H1 (cell line): Measurements from ENCODE around the gene CDK12. TPM values are rescaled to one million over a fixed set of nuclear protein-coding genes. Genes with fewer than 3 reads are reported as not detected.
A peak's percentile ranks its signal among the peaks of the same experiment; 100 is the strongest.

ENCODE experiments used
- CTCF ChIA-PET: fragments of 300-600 bp; sonication (Branson Sonifier 250); formaldehyde crosslinking; loops from one replicate; lab custom pipeline; 2021; ENCODE audit not compliant: partially characterized antibody; lab: Charles Lee
- POLR2A ChIA-PET: fragments of 300-600 bp; sonication (Branson Sonifier 250); formaldehyde crosslinking; loops from one replicate; lab custom pipeline; 2021; ENCODE audit warnings: inconsistent platforms; ENCODE audit not compliant: partially characterized antibody; lab: Charles Lee
- DNase-seq, 2 experiments: peaks; one replicate each; pipeline versions ENCODE4 v3.0.0 to v3.0.0-alpha.2; 2010 to 2022; ENCODE audit warnings: low spot score in 2 of 2, low read depth in 1 of 2, mixed read lengths in 1 of 2
- FAIRE-seq: peaks from 2 replicates; lab custom pipeline; 2011; peaks lifted over from hg19 to GRCh38; lab: Jason Lieb, UNC
- H2AFZ ChIP-seq: 2 replicates; pipeline ENCODE4 v1.8.1; 2012; ENCODE audit warnings: low read length, inconsistent platforms
- H2AK5ac ChIP-seq: 2 replicates; pipeline ENCODE4 v1.6.1; 2013; ENCODE audit warnings: low read depth, low read length
- H2BK120ac ChIP-seq: replicated peaks from 2 replicates; pipeline ENCODE3; 2013; ENCODE audit warnings: low read depth, low read length, inconsistent platforms
- H2BK12ac ChIP-seq: 2 replicates; pipeline ENCODE4 v1.6.1; 2013; ENCODE audit warnings: low read depth, low read length
- H2BK15ac ChIP-seq: 2 replicates; pipeline ENCODE4 v1.6.1; 2013; ENCODE audit warnings: low read length
- H2BK20ac ChIP-seq: 2 replicates; pipeline ENCODE4 v1.6.1; 2013; ENCODE audit warnings: low read length
- H2BK5ac ChIP-seq: 2 replicates; pipeline ENCODE4 v1.6.1; 2013; ENCODE audit warnings: low read depth, low read length
- H3K14ac ChIP-seq: 2 replicates; pipeline ENCODE4 v1.6.1; 2013; ENCODE audit warnings: inconsistent platforms; ENCODE audit not compliant: insufficient read length
- H3K18ac ChIP-seq: 2 replicates; pipeline ENCODE4 v1.6.1; 2013; ENCODE audit warnings: low read length; ENCODE audit errors: extremely low read depth
- H3K23ac ChIP-seq: 2 replicates; pipeline ENCODE4 v1.6.1; 2013; ENCODE audit warnings: inconsistent platforms; ENCODE audit not compliant: insufficient read length
- H3K23me2 ChIP-seq: 2 replicates; pipeline ENCODE4 v1.6.1; 2013; ENCODE audit warnings: low read depth, low read length
- H3K27ac ChIP-seq: 2 replicates; pipeline ENCODE4 v1.6.1; 2011; ENCODE audit warnings: low read depth, low read length, inconsistent platforms
- H3K27me3 ChIP-seq, 4 experiments: replicated peaks in 1 of 4; 1 replicate in 1 of 4; 2 replicates in 3 of 4; pipeline versions ENCODE4 v1.6.1 to v1.8.1; 2011 to 2013; ENCODE audit warnings: low read length in 3 of 4, mild to moderate bottlenecking in 3 of 4, inconsistent platforms in 2 of 4, mixed read lengths in 2 of 4, moderate library complexity in 1 of 4; ENCODE audit not compliant: control insufficient read depth in 3 of 4, insufficient read depth in 3 of 4; ENCODE audit errors: extremely low read depth in 1 of 4
- H3K36me3 ChIP-seq, 4 experiments: 2 replicates each; pipeline versions ENCODE4 v1.6.1 to v1.8.1; 2011 to 2013; ENCODE audit warnings: mild to moderate bottlenecking in 4 of 4, low read length in 3 of 4, moderate library complexity in 2 of 4, control low read depth in 1 of 4, inconsistent platforms in 1 of 4; ENCODE audit not compliant: insufficient read depth in 4 of 4, control insufficient read depth in 2 of 4
- H3K4ac ChIP-seq: replicated peaks from 2 replicates; pipeline ENCODE3; 2013; ENCODE audit warnings: low read length, low read depth, mixed read lengths, inconsistent platforms; ENCODE audit not compliant: insufficient read length
- H3K4me1 ChIP-seq, 4 experiments: replicated peaks in 1 of 4; 1 replicate in 1 of 4; 2 replicates in 3 of 4; pipeline versions ENCODE4 v1.6.1 to v1.8.1; 2011 to 2013; ENCODE audit warnings: low read length in 3 of 4, inconsistent platforms in 2 of 4, mixed read lengths in 1 of 4; ENCODE audit not compliant: insufficient read depth in 4 of 4, control insufficient read depth in 3 of 4
- H3K4me2 ChIP-seq, 2 experiments: 2 replicates each; pipeline versions ENCODE4 v1.6.1 to v1.8.1; 2011 to 2013; ENCODE audit warnings: low read depth in 2 of 2, low read length in 2 of 2, control low read depth in 1 of 2, inconsistent platforms in 1 of 2, mild to moderate bottlenecking in 1 of 2; ENCODE audit not compliant: insufficient read depth in 1 of 2
- H3K4me3 ChIP-seq, 4 experiments: fragments of 200-600, 300-600 bp in 1 of 4; sonication (generic), shearing (Covaris generic), sonication (Bioruptor Twin) in 1 of 4; 2 replicates each; pipeline versions ENCODE4 v1.5.1 to v1.8.1; 2011 to 2016; ENCODE audit warnings: low read length in 4 of 4, low read depth in 3 of 4, control low read depth in 2 of 4, inconsistent platforms in 2 of 4, mild to moderate bottlenecking in 2 of 4, mixed read lengths in 1 of 4, moderate library complexity in 1 of 4; ENCODE audit not compliant: insufficient read depth in 2 of 4; ENCODE audit errors: extremely low read depth in 1 of 4
- H3K56ac ChIP-seq: replicated peaks from 2 replicates; pipeline ENCODE3; 2013; ENCODE audit warnings: low read depth, mild to moderate bottlenecking, mixed read lengths, low read length, inconsistent platforms; ENCODE audit not compliant: insufficient read length
- H3K79me1 ChIP-seq: 2 replicates; pipeline ENCODE4 v1.6.1; 2013; ENCODE audit warnings: low read depth, low read length, control low read depth
- H3K79me2 ChIP-seq, 2 experiments: 2 replicates each; pipeline versions ENCODE4 v1.6.1 to v1.8.1; 2012 to 2013; ENCODE audit warnings: low read length in 2 of 2, mild to moderate bottlenecking in 2 of 2, inconsistent platforms in 1 of 2; ENCODE audit not compliant: insufficient read depth in 2 of 2, control insufficient read depth in 1 of 2
- H3K9ac ChIP-seq, 4 experiments: replicated peaks in 1 of 4; 1 replicate in 1 of 4; 2 replicates in 3 of 4; pipeline versions ENCODE4 v1.6.1 to v1.8.1; 2011 to 2013; ENCODE audit warnings: low read depth in 3 of 4, low read length in 3 of 4, control low read depth in 2 of 4, mild to moderate bottlenecking in 2 of 4, moderate library complexity in 2 of 4, inconsistent platforms in 1 of 4; ENCODE audit errors: extremely low read depth in 1 of 4
- H3K9me3 ChIP-seq, 2 experiments: 2 replicates each; pipeline versions ENCODE4 v1.6.1 to v1.8.1; 2012 to 2013; ENCODE audit warnings: mild to moderate bottlenecking in 2 of 2, moderate library complexity in 2 of 2, control low read depth in 1 of 2, inconsistent platforms in 1 of 2, low read depth in 1 of 2, low read length in 1 of 2, mixed read lengths in 1 of 2; ENCODE audit not compliant: insufficient read depth in 2 of 2
- H4K20me1 ChIP-seq, 2 experiments: replicated peaks in 1 of 2; 2 replicates each; pipeline versions ENCODE3 to v1.8.1; 2011 to 2013; ENCODE audit warnings: inconsistent platforms in 2 of 2, low read length in 2 of 2, mild to moderate bottlenecking in 1 of 2; ENCODE audit not compliant: insufficient read depth in 2 of 2, control insufficient read depth in 1 of 2
- H4K5ac ChIP-seq: 2 replicates; pipeline ENCODE4 v1.6.1; 2013; ENCODE audit warnings: low read length, low read depth, mixed read lengths, inconsistent platforms; ENCODE audit not compliant: insufficient read length
- H4K8ac ChIP-seq: 2 replicates; pipeline ENCODE4 v1.8.0; 2013; ENCODE audit warnings: mild to moderate bottlenecking, moderate library complexity, low read length, inconsistent platforms; ENCODE audit not compliant: insufficient read depth; ENCODE audit errors: extremely low read depth
- H4K91ac ChIP-seq: replicated peaks from 2 replicates; pipeline ENCODE3; 2013; ENCODE audit warnings: low read length, mixed read lengths, inconsistent platforms; ENCODE audit not compliant: insufficient read length
- CHD2 ChIP-seq: IDR thresholded peaks from 2 replicates; pipeline ENCODE4 v1.6.1; 2012; ENCODE audit warnings: low read length, improper control_type of control experiment
- FOSL1 ChIP-seq: IDR thresholded peaks from 2 replicates; pipeline ENCODE4 v1.6.1; 2011; ENCODE audit warnings: mild to moderate bottlenecking, low read depth, low read length, moderate library complexity; ENCODE audit not compliant: insufficient read depth
- HDAC6 ChIP-seq: IDR thresholded peaks from one replicate; pipeline ENCODE4 v1.7.1; 2012; ENCODE audit warnings: low read depth, mild to moderate bottlenecking, inconsistent platforms, low read length, moderate library complexity
- MAFK ChIP-seq: IDR thresholded peaks from 2 replicates; pipeline ENCODE4 v1.6.1; 2012; ENCODE audit warnings: low read depth, mild to moderate bottlenecking, improper control_type of control experiment, low read length
- TAF1 ChIP-seq: IDR thresholded peaks from 2 replicates; pipeline ENCODE4 v1.6.1; 2011; ENCODE audit warnings: mild to moderate bottlenecking, low read depth, low read length
- TAF7 ChIP-seq: optimal IDR thresholded peaks from 2 replicates; pipeline ENCODE3; 2011; ENCODE audit warnings: low read depth, mild to moderate bottlenecking, inconsistent platforms, low read length, moderate library complexity, borderline replicate concordance
- YY1 ChIP-seq: IDR thresholded peaks from 2 replicates; pipeline ENCODE4 v1.6.1; 2011; ENCODE audit warnings: low read depth, mild to moderate bottlenecking, low read length
- WGBS, 2 experiments: shearing (Covaris generic) in 1 of 2; methylation state at CpG; one replicate each; pipeline versions ENCODE4 v1.1.6 to v1.1.7; 2013 to 2015; ENCODE audit warnings: low lambda C conversion rate in 2 of 2, mixed read lengths in 2 of 2, inconsistent platforms in 1 of 2, low coverage in 1 of 2, missing lambda C conversion rate in 1 of 2; ENCODE audit not compliant: insufficient replicate concordance in 2 of 2, insufficient coverage in 1 of 2, insufficient read length in 1 of 2; ENCODE audit errors: extremely low coverage in 1 of 2, missing lambda C conversion rate in 1 of 2; 5-methylcytosine and 5-hydroxymethylcytosine counted together
- polyA plus RNA-seq, 7 experiments: library from polyadenylated mRNA; depleted of rRNA in 3 of 7; stranded (reverse) in 5 of 7; unstranded in 2 of 7; fragments of >200 nt in 5 of 7; fragments of 200-250 nt in 2 of 7; gene quantifications; 1 replicate in 5 of 7; 2 replicates in 1 of 7; 4 replicates in 1 of 7; pipeline versions ENCODE4 v1.2.1 to v1.2.3, GENCODE V29; 2011 to 2013; ENCODE audit warnings: missing spikeins in 2 of 7, mixed read lengths in 2 of 7
- total RNA-seq: library from RNA; stranded (reverse); fragmentation: NEBNext Ultra II Directional; extraction: Animal tissue kit (Norgen Biotek cat#: 25700); gene quantifications from 2 replicates; pipeline ENCODE4 v1.2.1, GENCODE V29; 2021
- TF ChIP-seq, protein P1 (sequence below): IDR thresholded peaks from 2 replicates; pipeline ENCODE4 v1.6.1; 2012; ENCODE audit warnings: inconsistent platforms

Gene CDK12
- total and polyA plus RNA-seq, 2 of the 8 experiments (the other 6 are each of a cell fraction or from before 2014, with no cell fraction given): 14.8 to 70.3 TPM

GRCh38 chr17:39563476-39563875 lies 102.2 kb downstream of the CDK12 start:
- H3K4me3 ChIP-seq: peak overlapping the region in 1 of 4 experiments; percentile 26; a peak in 3 of 8 replicates
- no peak overlapping the region for H4K8ac ChIP-seq
- no peak overlapping the region for H3K18ac ChIP-seq
- H3K79me1 ChIP-seq: no peaks in the 10 kb centered on the region
- no peaks in the 10 kb centered on the region for H3K9me3 ChIP-seq
- no peaks in the 10 kb centered on the region for H3K27me3 ChIP-seq
- no peak overlapping the region for H3K23ac ChIP-seq
- H3K4me2 ChIP-seq: peak overlapping the region; percentile 47 to 62
- H3K23me2 ChIP-seq: no peaks in the 10 kb centered on the region; the same call in 1 of the 2 replicates
- no peak overlapping the region for H2AFZ ChIP-seq
- H3K9ac ChIP-seq: peak overlapping the region in 2 of 4 experiments; percentile 4 to 16; a peak in 2 of 7 replicates
- H2BK120ac ChIP-seq: no peak overlapping the region
- peak overlapping the region; percentile 71; the same call in 1 of the 2 replicates for H2BK12ac ChIP-seq
- no peaks in the 10 kb centered on the region for H3K79me2 ChIP-seq
- peak in 1 of 2 experiments; percentile 62 for DNase-seq
- no peak overlapping the region for H4K91ac ChIP-seq
- peak overlapping the region; percentile 29 for H3K27ac ChIP-seq
- H4K5ac ChIP-seq: no peak overlapping the region
- no peak overlapping the region for H3K4ac ChIP-seq
- H2BK15ac ChIP-seq: no peak overlapping the region
- H3K36me3 ChIP-seq: no peaks in the 10 kb centered on the region
- TF ChIP-seq TAF7 (no peak), HDAC6 (no peak), TAF1 (0 out of 2 replicates have a peak, but pooled peaks have one; percentile 30), YY1 (peak; percentile 74; the same call in 1 of the 2 replicates), CHD2 (no peak), FOSL1 (no peak), MAFK (no peak)
- TF ChIP-seq, protein P1, sequence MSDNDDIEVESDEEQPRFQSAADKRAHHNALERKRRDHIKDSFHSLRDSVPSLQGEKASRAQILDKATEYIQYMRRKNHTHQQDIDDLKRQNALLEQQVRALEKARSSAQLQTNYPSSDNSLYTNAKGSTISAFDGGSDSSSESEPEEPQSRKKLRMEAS: 0 out of 2 replicates have a peak, but pooled peaks have one; percentile 28
- H2BK5ac ChIP-seq: peak overlapping the region; percentile 0; the same call in 1 of the 2 replicates
- H3K56ac ChIP-seq: no peak overlapping the region
- no peak overlapping the region for H2AK5ac ChIP-seq
- H4K20me1 ChIP-seq: peaks cover 0 to 2% of the 10 kb centered on the region in 2 experiments
- 24% methylated on average over 13 of the region's 17 CpGs; no CpG with 5 or more reads in 1 of the 2 experiments for WGBS, 2 experiments
- POLR2A ChIA-PET: interaction anchor here (0.7 to 1.7 kb wide), 3 partner anchors 10 to 506 kb away, joined by 3 to 8 read pairs (median 4); no protein-coding TSS in a partner anchor
- no peak overlapping the region for H2BK20ac ChIP-seq
- CTCF ChIA-PET: interaction anchor here (1.0 to 15.9 kb wide), 4 partner anchors 13 to 58 kb away, joined by 3 to 216 read pairs (median 62); no protein-coding TSS in a partner anchor
- H3K14ac ChIP-seq: no peak overlapping the region
- no peak for FAIRE-seq
- H3K4me1 ChIP-seq: peaks cover 4 to 7% (median 6%) of the 10 kb centered on the region in 4 experiments; a peak in 5 of 7 replicates
